H1 (cell line): ENCODE measurements around the gene NDUFB10. TPM values are rescaled to one million over a fixed set of nuclear protein-coding genes. Genes with fewer than 3 reads are reported as not detected.
A peak's percentile ranks its signal among the peaks of the same experiment; 100 is the strongest.

Source experiments
- CTCF ChIA-PET: fragments of 300-600 bp; sonication (Branson Sonifier 250); formaldehyde crosslinking; loops from one replicate; lab custom pipeline; 2021; ENCODE audit not compliant: partially characterized antibody; lab: Charles Lee
- POLR2A ChIA-PET: fragments of 300-600 bp; sonication (Branson Sonifier 250); formaldehyde crosslinking; loops from one replicate; lab custom pipeline; 2021; ENCODE audit warnings: inconsistent platforms; ENCODE audit not compliant: partially characterized antibody; lab: Charles Lee
- DNase-seq, 2 experiments: peaks; one replicate each; pipeline versions ENCODE4 v3.0.0 to v3.0.0-alpha.2; 2010 to 2022; ENCODE audit warnings: low spot score in 2 of 2, low read depth in 1 of 2, mixed read lengths in 1 of 2
- FAIRE-seq: peaks from 2 replicates; lab custom pipeline; 2011; peaks lifted over from hg19 to GRCh38; lab: Jason Lieb, UNC
- H2AFZ ChIP-seq: 2 replicates; pipeline ENCODE4 v1.8.1; 2012; ENCODE audit warnings: low read length, inconsistent platforms
- H2AK5ac ChIP-seq: 2 replicates; pipeline ENCODE4 v1.6.1; 2013; ENCODE audit warnings: low read depth, low read length
- H2BK120ac ChIP-seq: replicated peaks from 2 replicates; pipeline ENCODE3; 2013; ENCODE audit warnings: low read depth, low read length, inconsistent platforms
- H2BK12ac ChIP-seq: 2 replicates; pipeline ENCODE4 v1.6.1; 2013; ENCODE audit warnings: low read depth, low read length
- H2BK15ac ChIP-seq: 2 replicates; pipeline ENCODE4 v1.6.1; 2013; ENCODE audit warnings: low read length
- H2BK20ac ChIP-seq: 2 replicates; pipeline ENCODE4 v1.6.1; 2013; ENCODE audit warnings: low read length
- H2BK5ac ChIP-seq: 2 replicates; pipeline ENCODE4 v1.6.1; 2013; ENCODE audit warnings: low read depth, low read length
- H3K14ac ChIP-seq: 2 replicates; pipeline ENCODE4 v1.6.1; 2013; ENCODE audit warnings: inconsistent platforms; ENCODE audit not compliant: insufficient read length
- H3K18ac ChIP-seq: 2 replicates; pipeline ENCODE4 v1.6.1; 2013; ENCODE audit warnings: low read length; ENCODE audit errors: extremely low read depth
- H3K23ac ChIP-seq: 2 replicates; pipeline ENCODE4 v1.6.1; 2013; ENCODE audit warnings: inconsistent platforms; ENCODE audit not compliant: insufficient read length
- H3K23me2 ChIP-seq: 2 replicates; pipeline ENCODE4 v1.6.1; 2013; ENCODE audit warnings: low read depth, low read length
- H3K27ac ChIP-seq: 2 replicates; pipeline ENCODE4 v1.6.1; 2011; ENCODE audit warnings: low read depth, low read length, inconsistent platforms
- H3K27me3 ChIP-seq, 4 experiments: replicated peaks in 1 of 4; 1 replicate in 1 of 4; 2 replicates in 3 of 4; pipeline versions ENCODE4 v1.6.1 to v1.8.1; 2011 to 2013; ENCODE audit warnings: low read length in 3 of 4, mild to moderate bottlenecking in 3 of 4, inconsistent platforms in 2 of 4, mixed read lengths in 2 of 4, moderate library complexity in 1 of 4; ENCODE audit not compliant: control insufficient read depth in 3 of 4, insufficient read depth in 3 of 4; ENCODE audit errors: extremely low read depth in 1 of 4
- H3K36me3 ChIP-seq, 4 experiments: 2 replicates each; pipeline versions ENCODE4 v1.6.1 to v1.8.1; 2011 to 2013; ENCODE audit warnings: mild to moderate bottlenecking in 4 of 4, low read length in 3 of 4, moderate library complexity in 2 of 4, control low read depth in 1 of 4, inconsistent platforms in 1 of 4; ENCODE audit not compliant: insufficient read depth in 4 of 4, control insufficient read depth in 2 of 4
- H3K4ac ChIP-seq: replicated peaks from 2 replicates; pipeline ENCODE3; 2013; ENCODE audit warnings: low read length, low read depth, mixed read lengths, inconsistent platforms; ENCODE audit not compliant: insufficient read length
- H3K4me1 ChIP-seq, 4 experiments: replicated peaks in 1 of 4; 1 replicate in 1 of 4; 2 replicates in 3 of 4; pipeline versions ENCODE4 v1.6.1 to v1.8.1; 2011 to 2013; ENCODE audit warnings: low read length in 3 of 4, inconsistent platforms in 2 of 4, mixed read lengths in 1 of 4; ENCODE audit not compliant: insufficient read depth in 4 of 4, control insufficient read depth in 3 of 4
- H3K4me2 ChIP-seq, 2 experiments: 2 replicates each; pipeline versions ENCODE4 v1.6.1 to v1.8.1; 2011 to 2013; ENCODE audit warnings: low read depth in 2 of 2, low read length in 2 of 2, control low read depth in 1 of 2, inconsistent platforms in 1 of 2, mild to moderate bottlenecking in 1 of 2; ENCODE audit not compliant: insufficient read depth in 1 of 2
- H3K4me3 ChIP-seq, 4 experiments: fragments of 200-600, 300-600 bp in 1 of 4; sonication (generic), shearing (Covaris generic), sonication (Bioruptor Twin) in 1 of 4; 2 replicates each; pipeline versions ENCODE4 v1.5.1 to v1.8.1; 2011 to 2016; ENCODE audit warnings: low read length in 4 of 4, low read depth in 3 of 4, control low read depth in 2 of 4, inconsistent platforms in 2 of 4, mild to moderate bottlenecking in 2 of 4, mixed read lengths in 1 of 4, moderate library complexity in 1 of 4; ENCODE audit not compliant: insufficient read depth in 2 of 4; ENCODE audit errors: extremely low read depth in 1 of 4
- H3K56ac ChIP-seq: replicated peaks from 2 replicates; pipeline ENCODE3; 2013; ENCODE audit warnings: low read depth, mild to moderate bottlenecking, mixed read lengths, low read length, inconsistent platforms; ENCODE audit not compliant: insufficient read length
- H3K79me1 ChIP-seq: 2 replicates; pipeline ENCODE4 v1.6.1; 2013; ENCODE audit warnings: low read depth, low read length, control low read depth
- H3K79me2 ChIP-seq, 2 experiments: 2 replicates each; pipeline versions ENCODE4 v1.6.1 to v1.8.1; 2012 to 2013; ENCODE audit warnings: low read length in 2 of 2, mild to moderate bottlenecking in 2 of 2, inconsistent platforms in 1 of 2; ENCODE audit not compliant: insufficient read depth in 2 of 2, control insufficient read depth in 1 of 2
- H3K9ac ChIP-seq, 4 experiments: replicated peaks in 1 of 4; 1 replicate in 1 of 4; 2 replicates in 3 of 4; pipeline versions ENCODE4 v1.6.1 to v1.8.1; 2011 to 2013; ENCODE audit warnings: low read depth in 3 of 4, low read length in 3 of 4, control low read depth in 2 of 4, mild to moderate bottlenecking in 2 of 4, moderate library complexity in 2 of 4, inconsistent platforms in 1 of 4; ENCODE audit errors: extremely low read depth in 1 of 4
- H3K9me3 ChIP-seq, 2 experiments: 2 replicates each; pipeline versions ENCODE4 v1.6.1 to v1.8.1; 2012 to 2013; ENCODE audit warnings: mild to moderate bottlenecking in 2 of 2, moderate library complexity in 2 of 2, control low read depth in 1 of 2, inconsistent platforms in 1 of 2, low read depth in 1 of 2, low read length in 1 of 2, mixed read lengths in 1 of 2; ENCODE audit not compliant: insufficient read depth in 2 of 2
- H4K20me1 ChIP-seq, 2 experiments: replicated peaks in 1 of 2; 2 replicates each; pipeline versions ENCODE3 to v1.8.1; 2011 to 2013; ENCODE audit warnings: inconsistent platforms in 2 of 2, low read length in 2 of 2, mild to moderate bottlenecking in 1 of 2; ENCODE audit not compliant: insufficient read depth in 2 of 2, control insufficient read depth in 1 of 2
- H4K5ac ChIP-seq: 2 replicates; pipeline ENCODE4 v1.6.1; 2013; ENCODE audit warnings: low read length, low read depth, mixed read lengths, inconsistent platforms; ENCODE audit not compliant: insufficient read length
- H4K8ac ChIP-seq: 2 replicates; pipeline ENCODE4 v1.8.0; 2013; ENCODE audit warnings: mild to moderate bottlenecking, moderate library complexity, low read length, inconsistent platforms; ENCODE audit not compliant: insufficient read depth; ENCODE audit errors: extremely low read depth
- H4K91ac ChIP-seq: replicated peaks from 2 replicates; pipeline ENCODE3; 2013; ENCODE audit warnings: low read length, mixed read lengths, inconsistent platforms; ENCODE audit not compliant: insufficient read length
- GABPA ChIP-seq: IDR thresholded peaks from 2 replicates; pipeline ENCODE4 v1.6.1; 2011; ENCODE audit warnings: mild to moderate bottlenecking, low read length, moderate library complexity, borderline replicate concordance; ENCODE audit not compliant: insufficient read depth
- HDAC2 ChIP-seq, 2 experiments: fragments of 300-600 bp in 1 of 2; sonication (generic) in 1 of 2; IDR thresholded peaks; 2 replicates each; pipeline ENCODE4 v1.6.1; 2011 to 2012; ENCODE audit warnings: low read depth in 2 of 2, low read length in 2 of 2, mild to moderate bottlenecking in 2 of 2, moderate library complexity in 2 of 2, borderline replicate concordance in 1 of 2, inconsistent platforms in 1 of 2
- KDM4A ChIP-seq: IDR thresholded peaks from one replicate; pipeline ENCODE4 v1.7.1; 2012; ENCODE audit warnings: low read depth, mild to moderate bottlenecking, moderate library complexity, low read length, inconsistent platforms; ENCODE audit not compliant: severe bottlenecking
- POLR2A ChIP-seq, 2 experiments: IDR thresholded peaks; 1 replicate in 1 of 2; 2 replicates in 1 of 2; pipeline ENCODE4 v1.6.1; 2011; ENCODE audit warnings: low read depth in 2 of 2, low read length in 2 of 2, mild to moderate bottlenecking in 2 of 2; ENCODE audit errors: control extremely low read depth in 1 of 2
- POLR2AphosphoS5 ChIP-seq: IDR thresholded peaks from 2 replicates; pipeline ENCODE4 v1.6.1; 2011; ENCODE audit warnings: low read depth, low read length
- RBBP5 ChIP-seq: IDR thresholded peaks from 2 replicates; pipeline ENCODE4 v1.7.1; 2012; ENCODE audit warnings: low read depth, mild to moderate bottlenecking, inconsistent platforms, low read length, moderate library complexity, borderline replicate concordance
- SP1 ChIP-seq: IDR thresholded peaks from 2 replicates; pipeline ENCODE4 v1.6.1; 2011; ENCODE audit warnings: low read depth, low read length
- WGBS, 2 experiments: shearing (Covaris generic) in 1 of 2; methylation state at CpG; one replicate each; pipeline versions ENCODE4 v1.1.6 to v1.1.7; 2013 to 2015; ENCODE audit warnings: low lambda C conversion rate in 2 of 2, mixed read lengths in 2 of 2, inconsistent platforms in 1 of 2, low coverage in 1 of 2, missing lambda C conversion rate in 1 of 2; ENCODE audit not compliant: insufficient replicate concordance in 2 of 2, insufficient coverage in 1 of 2, insufficient read length in 1 of 2; ENCODE audit errors: extremely low coverage in 1 of 2, missing lambda C conversion rate in 1 of 2; 5-methylcytosine and 5-hydroxymethylcytosine counted together
- polyA plus RNA-seq, 7 experiments: library from polyadenylated mRNA; depleted of rRNA in 3 of 7; stranded (reverse) in 5 of 7; unstranded in 2 of 7; fragments of >200 nt in 5 of 7; fragments of 200-250 nt in 2 of 7; gene quantifications; 1 replicate in 5 of 7; 2 replicates in 1 of 7; 4 replicates in 1 of 7; pipeline versions ENCODE4 v1.2.1 to v1.2.3, GENCODE V29; 2011 to 2013; ENCODE audit warnings: missing spikeins in 2 of 7, mixed read lengths in 2 of 7
- total RNA-seq: library from RNA; stranded (reverse); fragmentation: NEBNext Ultra II Directional; extraction: Animal tissue kit (Norgen Biotek cat#: 25700); gene quantifications from 2 replicates; pipeline ENCODE4 v1.2.1, GENCODE V29; 2021
- TF ChIP-seq, protein P1 (sequence below): IDR thresholded peaks from 2 replicates; pipeline ENCODE4 v1.6.1; 2012; ENCODE audit warnings: inconsistent platforms
- TF ChIP-seq, protein P2 (sequence below): IDR thresholded peaks from 2 replicates; pipeline ENCODE4 v1.6.1; 2012; ENCODE audit warnings: inconsistent platforms

Gene NDUFB10
- total and polyA plus RNA-seq, 2 of the 8 experiments (the other 6 are each of a cell fraction or from before 2014, with no cell fraction given) = 183 to 194 TPM

GRCh38 chr16:1980030-1980769, 20.9 kb downstream of the NDUFB10 start:
- ChIA-PET POLR2A (interaction anchor here (0.8 to 28.2 kb wide), 12 partner anchors 11 to 197 kb away, joined by 3 to 736 read pairs (median 4); partner anchors contain the start of genes NDUFB10, NUBP2, RAB26 and RNF151), CTCF (interaction anchor here (0.7 to 1.7 kb wide), 3 partner anchors 15 to 160 kb away, joined by 3 to 5 read pairs (median 4); partner anchors contain the start of gene RPS2)
- peak overlapping the region; percentile 32 for H3K18ac ChIP-seq
- H3K4me3 ChIP-seq = peak overlapping the region; percentile 31 to 61 (median 38)
- no peak overlapping the region for H2AFZ ChIP-seq
- peak overlapping the region; percentile 60; the same call in 1 of the 2 replicates for H2BK5ac ChIP-seq
- peak overlapping the region in 1 of 4 experiments; percentile 22; a peak in 1 of 7 replicates for H3K9ac ChIP-seq
- peak overlapping the region; percentile 55 for H4K91ac ChIP-seq
- WGBS, 2 experiments = 12% methylated on average over 47 of the region's 53 CpGs; no CpG with 5 or more reads in 1 of the 2 experiments
- H2AK5ac ChIP-seq = no peak overlapping the region
- peaks cover 0 to 8% of the 10 kb centered on the region in 2 experiments; a peak in 1 of 4 replicates for H3K79me2 ChIP-seq
- peaks cover 2 to 14% of the 10 kb centered on the region in 2 experiments for H4K20me1 ChIP-seq
- H3K36me3 ChIP-seq = peaks cover 10 to 26% (median 15%) of the 10 kb centered on the region in 4 experiments; a peak in 7 of 8 replicates
- DNase-seq (peak in 1 of 2 experiments; percentile 80), FAIRE-seq (no peak)
- peaks cover 26% of the 10 kb centered on the region for H3K23me2 ChIP-seq
- no peak overlapping the region for H3K27ac ChIP-seq
- H2BK15ac ChIP-seq = no peak overlapping the region
- peak overlapping the region; percentile 83 for H4K8ac ChIP-seq
- peak overlapping the region; percentile 87 to 91 for H3K4me2 ChIP-seq
- H3K4ac ChIP-seq = peak overlapping the region; percentile 78
- no peak overlapping the region for H3K14ac ChIP-seq
- peaks cover 8 to 40% (median 39%) of the 10 kb centered on the region in 4 experiments; a peak in 6 of 7 replicates for H3K27me3 ChIP-seq
- H3K79me1 ChIP-seq = no peaks in the 10 kb centered on the region
- H2BK20ac ChIP-seq = no peak overlapping the region
- H3K23ac ChIP-seq = no peak overlapping the region
- 0 out of 2 replicates have a peak overlapping the region, but pooled peaks have one; percentile 60 for H2BK12ac ChIP-seq
- H2BK120ac ChIP-seq = no peak overlapping the region
- TF ChIP-seq GABPA = 0 out of 2 replicates have a peak, but pooled peaks have one; percentile 18
- no peak for TF ChIP-seq SP1
- TF ChIP-seq, protein P1, sequence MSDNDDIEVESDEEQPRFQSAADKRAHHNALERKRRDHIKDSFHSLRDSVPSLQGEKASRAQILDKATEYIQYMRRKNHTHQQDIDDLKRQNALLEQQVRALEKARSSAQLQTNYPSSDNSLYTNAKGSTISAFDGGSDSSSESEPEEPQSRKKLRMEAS = peak; percentile 80
- TF ChIP-seq RBBP5 = peak; percentile 17; the same call in 1 of the 2 replicates
- peak; percentile 12 for TF ChIP-seq KDM4A
- no peak for TF ChIP-seq HDAC2 (IDR thresholded peaks at IDR 0.05; ENCODE audit: borderline replicate concordance in 1 of 2, low read depth in 2 of 2, low read length in 2 of 2)
- TF ChIP-seq, protein P2, sequence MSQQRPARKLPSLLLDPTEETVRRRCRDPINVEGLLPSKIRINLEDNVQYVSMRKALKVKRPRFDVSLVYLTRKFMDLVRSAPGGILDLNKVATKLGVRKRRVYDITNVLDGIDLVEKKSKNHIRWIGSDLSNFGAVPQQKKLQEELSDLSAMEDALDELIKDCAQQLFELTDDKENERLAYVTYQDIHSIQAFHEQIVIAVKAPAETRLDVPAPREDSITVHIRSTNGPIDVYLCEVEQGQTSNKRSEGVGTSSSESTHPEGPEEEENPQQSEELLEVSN = peak; percentile 89
- TF ChIP-seq POLR2AphosphoS5 = 0 out of 2 replicates have a peak, but pooled peaks have one; percentile 30
- 0 out of 3 replicates have a peak, but pooled peaks of 1 of the 2 experiments have one; percentile 54 for TF ChIP-seq POLR2A (IDR thresholded peaks at IDR 0.05; ENCODE audit: control extremely low read depth in 1 of 2, low read depth in 2 of 2, low read length in 2 of 2)
- H4K5ac ChIP-seq = peak overlapping the region; percentile 64
- H3K9me3 ChIP-seq = no peaks in the 10 kb centered on the region
- no peak overlapping the region for H3K56ac ChIP-seq
- peaks cover 3 to 34% (median 27%) of the 10 kb centered on the region in 4 experiments for H3K4me1 ChIP-seq
